IMR-90 (cell line): ENCODE measurements around the gene PGF. TPM values are rescaled to one million over a fixed set of nuclear protein-coding genes. Genes with fewer than 3 reads are reported as not detected.

Source experiments
- ATAC-seq: fragments of 200-7000 bp; cut with Tn5 transposase; 2 replicates; pipeline ENCODE4 v1.9.1; 2020; ENCODE audit warnings: low read depth, mild to moderate bottlenecking, moderate library complexity
- BruUV-seq: library from RNA; stranded (reverse); fragments of 400-500 nt; replicated peaks from 2 replicates; lab custom pipeline; 2021; lab: Mats Ljungman, UMichigan
- CTCF ChIA-PET: fragments of 300-600 bp; formaldehyde crosslinking; extraction: SDS; loops from one replicate; lab custom pipeline; 2021; ENCODE audit warnings: antibody characterized with exemption; lab: Yijun Ruan, JAX
- POLR2A ChIA-PET: fragments of 300-600 bp; sonication (Branson Sonifier 250); formaldehyde crosslinking; loops from one replicate; lab custom pipeline; 2022; ENCODE audit warnings: antibody characterized with exemption; ENCODE audit not compliant: unreplicated experiment; lab: Charles Lee
- DNase-seq: peaks from one replicate; pipeline ENCODE4 v3.0.0; 2013
- H2AFZ ChIP-seq: replicated peaks from 2 replicates; pipeline ENCODE3; 2013; ENCODE audit warnings: low read length, mild to moderate bottlenecking; ENCODE audit not compliant: poor library complexity
- H2AK5ac ChIP-seq: 2 replicates; pipeline ENCODE4 v1.6.1; 2013; ENCODE audit warnings: low read depth, low read length, inconsistent platforms
- H2AK9ac ChIP-seq: replicated peaks from 2 replicates; pipeline ENCODE3; 2013; ENCODE audit warnings: mild to moderate bottlenecking, low read depth, low read length, moderate library complexity; ENCODE audit not compliant: poor library complexity
- H2BK120ac ChIP-seq: 2 replicates; pipeline ENCODE4 v1.6.1; 2013; ENCODE audit warnings: low read depth, low read length, inconsistent platforms
- H2BK15ac ChIP-seq: 3 replicates; pipeline ENCODE4 v1.6.1; 2013; ENCODE audit warnings: low read depth, low read length, inconsistent platforms
- H2BK20ac ChIP-seq: 2 replicates; pipeline ENCODE4 v1.6.1; 2013; ENCODE audit warnings: low read depth, mild to moderate bottlenecking, inconsistent platforms, low read length, moderate library complexity
- H2BK5ac ChIP-seq: 2 replicates; pipeline ENCODE4 v1.6.1; 2013; ENCODE audit warnings: mild to moderate bottlenecking, low read depth, low read length, inconsistent platforms; ENCODE audit not compliant: poor library complexity, severe bottlenecking
- H3K14ac ChIP-seq: replicated peaks from 2 replicates; pipeline ENCODE4 v1.6.1; 2013; ENCODE audit warnings: low read depth, low read length, inconsistent platforms
- H3K18ac ChIP-seq: 2 replicates; pipeline ENCODE4 v1.6.1; 2013; ENCODE audit warnings: low read depth, low read length, control low read depth
- H3K23ac ChIP-seq: 2 replicates; pipeline ENCODE4 v1.6.1; 2013; ENCODE audit warnings: low read depth, low read length, inconsistent platforms
- H3K27ac ChIP-seq: 2 replicates; pipeline ENCODE4 v1.5.1; 2013; ENCODE audit warnings: mild to moderate bottlenecking, control low read depth, low read length; ENCODE audit not compliant: insufficient read depth
- H3K27me3 ChIP-seq: 2 replicates; pipeline ENCODE4 v1.6.1; 2013; ENCODE audit warnings: low read length; ENCODE audit not compliant: control insufficient read depth, insufficient read depth
- H3K36me3 ChIP-seq: 2 replicates; pipeline ENCODE4 v1.6.1; 2013; ENCODE audit warnings: low read length, mixed read lengths; ENCODE audit not compliant: control insufficient read depth, insufficient read depth
- H3K4ac ChIP-seq: 2 replicates; pipeline ENCODE4 v1.6.1; 2013; ENCODE audit warnings: low read depth, low read length, inconsistent platforms
- H3K4me1 ChIP-seq: 2 replicates; pipeline ENCODE4 v1.6.1; 2013; ENCODE audit warnings: low read length, mixed read lengths; ENCODE audit not compliant: control insufficient read depth, insufficient read depth
- H3K4me2 ChIP-seq: 2 replicates; pipeline ENCODE4 v1.6.1; 2013; ENCODE audit warnings: low read depth, mild to moderate bottlenecking, control low read depth, low read length, moderate library complexity
- H3K4me3 ChIP-seq: 2 replicates; pipeline ENCODE4 v1.5.1; 2013; ENCODE audit warnings: low read depth, mild to moderate bottlenecking, control low read depth, low read length, moderate library complexity; ENCODE audit not compliant: insufficient read depth
- H3K56ac ChIP-seq: 2 replicates; pipeline ENCODE4 v1.6.1; 2013; ENCODE audit warnings: low read length, inconsistent platforms; ENCODE audit not compliant: insufficient read depth; ENCODE audit errors: extremely low read depth
- H3K79me1 ChIP-seq, 2 experiments: 2 replicates each; pipeline ENCODE4 v1.6.1; 2013; ENCODE audit warnings: low read length in 2 of 2, inconsistent platforms in 1 of 2, low read depth in 1 of 2
- H3K9ac ChIP-seq: 2 replicates; pipeline ENCODE4 v1.6.1; 2013; ENCODE audit warnings: low read depth, low read length, control low read depth
- H3K9me1 ChIP-seq: 2 replicates; pipeline ENCODE4 v1.6.1; 2013; ENCODE audit warnings: low read length, inconsistent platforms; ENCODE audit not compliant: insufficient read depth
- H3K9me3 ChIP-seq: 2 replicates; pipeline ENCODE4 v1.6.1; 2013; ENCODE audit warnings: low read length; ENCODE audit not compliant: control insufficient read depth, insufficient read depth
- H4K20me1 ChIP-seq: 2 replicates; pipeline ENCODE4 v1.6.1; 2013; ENCODE audit warnings: low read length, inconsistent platforms; ENCODE audit not compliant: insufficient read depth
- H4K5ac ChIP-seq: 2 replicates; pipeline ENCODE4 v1.6.1; 2013; ENCODE audit warnings: mild to moderate bottlenecking, low read depth, low read length, control low read depth
- H4K8ac ChIP-seq, 2 experiments: 2 replicates each; pipeline ENCODE4 v1.6.1; 2013; ENCODE audit warnings: low read depth in 2 of 2, low read length in 2 of 2, control low read depth in 1 of 2, inconsistent platforms in 1 of 2
- H4K91ac ChIP-seq: 2 replicates; pipeline ENCODE4 v1.6.1; 2013; ENCODE audit warnings: low read depth, low read length, inconsistent platforms; ENCODE audit not compliant: insufficient read depth
- BHLHE40 ChIP-seq: fragments of 150-350 bp; IDR thresholded peaks from 2 replicates; pipeline ENCODE4 v1.6.1; 2016; ENCODE audit warnings: mild to moderate bottlenecking, low read depth, low read length
- CEBPB ChIP-seq: IDR thresholded peaks from 2 replicates; pipeline ENCODE4 v1.6.1; 2012; ENCODE audit warnings: low read depth, low read length, improper control_type of control experiment
- FOS ChIP-seq: fragments of 150-350 bp; IDR thresholded peaks from 2 replicates; pipeline ENCODE4 v1.6.1; 2016; ENCODE audit warnings: low read depth, low read length
- MAFK ChIP-seq: IDR thresholded peaks from 2 replicates; pipeline ENCODE4 v1.6.1; 2012; ENCODE audit warnings: low read depth, low read length, improper control_type of control experiment
- MAZ ChIP-seq: IDR thresholded peaks from 2 replicates; pipeline ENCODE4 v1.6.1; 2012; ENCODE audit warnings: low read depth, mild to moderate bottlenecking, low read length, improper control_type of control experiment, moderate library complexity, borderline replicate concordance
- MXI1 ChIP-seq: IDR thresholded peaks from 2 replicates; pipeline ENCODE4 v1.6.1; 2012; ENCODE audit warnings: low read depth, mild to moderate bottlenecking, low read length, moderate library complexity, borderline replicate concordance
- NFE2L2 ChIP-seq: fragments of 150-350 bp; IDR thresholded peaks from 2 replicates; pipeline ENCODE4 v1.6.1; 2016; ENCODE audit warnings: low read depth, mild to moderate bottlenecking, low read length
- POLR2A ChIP-seq: IDR thresholded peaks from 2 replicates; pipeline ENCODE4 v1.6.1; 2012; ENCODE audit warnings: mild to moderate bottlenecking, low read depth, low read length
- RAD21 ChIP-seq: IDR thresholded peaks from 2 replicates; pipeline ENCODE4 v1.6.1; 2012; ENCODE audit warnings: low read length, improper control_type of control experiment
- SMC3 ChIP-seq: fragments of 150-350 bp; IDR thresholded peaks from 2 replicates; pipeline ENCODE4 v1.6.1; 2016; ENCODE audit warnings: low read depth, mild to moderate bottlenecking, antibody characterized with exemption, low read length, moderate library complexity
- WGBS, 2 experiments: methylation state at CpG; one replicate each; pipeline versions ENCODE4 v1.1.5 to v1.1.7; 2013; ENCODE audit warnings: missing lambda C conversion rate in 2 of 2; ENCODE audit not compliant: insufficient read length in 1 of 2; ENCODE audit errors: extremely low coverage in 2 of 2; 5-methylcytosine and 5-hydroxymethylcytosine counted together
- dilution Hi-C: fragments of 300-500 bp; cut with HindIII; formaldehyde crosslinking; loops from one replicate; pipeline ENCODE4 v1.14.3; 2018; ENCODE audit warnings: low sequenced_read_pairs; ENCODE audit not compliant: unreplicated experiment
- in situ Hi-C: fragments of 300-500 bp; cut with MboI; formaldehyde crosslinking; loops from 3 replicates; pipeline ENCODE4 v1.14.3; 2019; ENCODE audit warnings: low sequenced_read_pairs, inconsistent platforms, mixed read lengths
- intact Hi-C: fragments of 100-400 bp; cut with micrococcal nuclease; formaldehyde crosslinking; loops from 2 replicates; pipeline ENCODE4 v1.10.0; 2022
- polyA plus RNA-seq, 3 experiments: library from polyadenylated mRNA; depleted of rRNA; stranded (reverse); fragments of >200 nt; gene quantifications; 2 replicates each; pipeline ENCODE4 v1.2.3, GENCODE V29; 2012; ENCODE audit warnings: low replicate concordance in 1 of 3
- total RNA-seq: library from RNA; depleted of rRNA; stranded (reverse); fragments of >200 nt; gene quantifications from 2 replicates; pipeline ENCODE4 v1.2.3, GENCODE V29; 2012

PGF gene
- total and polyA plus RNA-seq, 2 of the 4 experiments (the other 2 are of a cell fraction), result 0.36 to 0.39 TPM

DNA sequence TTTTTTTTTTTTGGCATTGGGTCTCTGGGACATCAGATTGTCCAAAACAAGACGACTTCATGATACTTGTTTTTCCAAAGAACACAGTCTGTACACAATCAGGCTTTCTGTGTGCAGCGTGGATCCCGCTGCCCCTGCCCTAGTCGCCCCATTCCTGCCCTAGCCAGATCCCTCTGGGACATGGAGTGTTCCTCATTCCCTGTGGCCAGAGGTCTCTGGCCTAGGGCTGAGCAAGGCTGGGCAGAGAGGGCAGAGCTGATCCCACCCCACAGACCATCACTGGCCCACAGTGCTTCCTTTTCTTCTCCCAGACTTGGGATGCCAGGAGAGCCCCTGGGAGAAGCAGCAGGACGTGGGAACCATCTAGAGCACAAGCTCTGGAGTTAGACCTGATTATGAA is 26.4 kb upstream of the PGF start:
- peak overlapping the region; percentile 58; the same call in 1 of the 2 replicates for H3K14ac ChIP-seq
- H2BK15ac ChIP-seq, result 0 out of 3 replicates have a peak overlapping the region, but pooled peaks have one; percentile 27
- no peaks in the 10 kb centered on the region for H4K20me1 ChIP-seq
- H3K4me3 ChIP-seq, result no peak overlapping the region
- H3K36me3 ChIP-seq, result no peaks in the 10 kb centered on the region
- no peak overlapping the region for H3K56ac ChIP-seq
- H3K27ac ChIP-seq, result no peak overlapping the region
- 0 out of 2 replicates have a peak overlapping the region, but pooled peaks have one; percentile 12 for H4K91ac ChIP-seq
- H3K27me3 ChIP-seq, result no peaks in the 10 kb centered on the region
- ChIA-PET CTCF (no interaction called here), POLR2A (no interaction called here)
- H3K9ac ChIP-seq, result no peak overlapping the region
- peak overlapping the region in 1 of 2 experiments; percentile 11; a peak in 2 of 4 replicates for H4K8ac ChIP-seq
- DNase-seq (no peak), ATAC-seq (no peak)
- peak overlapping the region; percentile 66 for H2AK5ac ChIP-seq
- no CpG with 5 or more reads among the region's 5 CpGs for WGBS, 2 experiments
- H3K4me2 ChIP-seq, result no peak overlapping the region
- no TSS peak for BruUV-seq
- H3K4me1 ChIP-seq, result peaks cover 15% of the 10 kb centered on the region
- intact Hi-C loops (no loop called here), dilution Hi-C loops (no loop called here), in situ Hi-C loops (no loop called here)
- peaks cover 6% of the 10 kb centered on the region; the same call in 1 of the 2 replicates for H3K9me1 ChIP-seq
- H3K4ac ChIP-seq, result peak overlapping the region; percentile 42; the same call in 1 of the 2 replicates
- H3K18ac ChIP-seq, result no peak overlapping the region
- H4K5ac ChIP-seq, result no peak overlapping the region
- peak overlapping the region; percentile 89 for H2BK120ac ChIP-seq
- H2BK5ac ChIP-seq, result no peak overlapping the region
- peak overlapping the region; percentile 34 for H2AFZ ChIP-seq
- H3K9me3 ChIP-seq, result no peaks in the 10 kb centered on the region
- H2BK20ac ChIP-seq, result peak overlapping the region; percentile 68; the same call in 1 of the 2 replicates
- no peak for TF ChIP-seq MAFK
- TF ChIP-seq FOS, result no peak
- TF ChIP-seq RAD21, result no peak
- TF ChIP-seq MAZ, result no peak
- TF ChIP-seq BHLHE40, result no peak
- TF ChIP-seq POLR2A, result no peak
- TF ChIP-seq SMC3, result no peak
- no peak for TF ChIP-seq NFE2L2
- no peak for TF ChIP-seq CEBPB
- no peak for TF ChIP-seq MXI1
- no peaks in the 10 kb centered on the region for H3K79me1 ChIP-seq
- H3K23ac ChIP-seq, result peak overlapping the region; percentile 48; the same call in 1 of the 2 replicates
- H2AK9ac ChIP-seq, result no peak overlapping the region
